H1 (cell line): Measurements from ENCODE around the gene MILR1. TPM values are rescaled to one million over a fixed set of nuclear protein-coding genes. Genes with fewer than 3 reads are reported as not detected.

Source experiments
- JUND ChIP-seq: IDR thresholded peaks from 2 replicates; pipeline ENCODE4 v1.6.1; 2011; ENCODE audit warnings: mild to moderate bottlenecking, improper control_type of control experiment, low read length
- NANOG ChIP-seq: IDR thresholded peaks from 2 replicates; pipeline ENCODE4 v1.6.1; 2011; ENCODE audit warnings: low read length, low read depth, mild to moderate bottlenecking, inconsistent platforms; ENCODE audit not compliant: insufficient read depth, poor library complexity, severe bottlenecking
- POLR2AphosphoS5 ChIP-seq: IDR thresholded peaks from 2 replicates; pipeline ENCODE4 v1.6.1; 2011; ENCODE audit warnings: low read depth, low read length
- SAP30 ChIP-seq: fragments of 300-600 bp; sonication (generic); IDR thresholded peaks from 2 replicates; pipeline ENCODE4 v1.7.1; 2012; ENCODE audit warnings: low read length, moderate library complexity, mild to moderate bottlenecking, inconsistent platforms; ENCODE audit not compliant: insufficient read depth, insufficient replicate concordance
- SP2 ChIP-seq: IDR thresholded peaks from 2 replicates; pipeline ENCODE4 v1.6.1; 2012; ENCODE audit warnings: mild to moderate bottlenecking, low read length, inconsistent platforms
- TAF1 ChIP-seq: IDR thresholded peaks from 2 replicates; pipeline ENCODE4 v1.6.1; 2011; ENCODE audit warnings: mild to moderate bottlenecking, low read depth, low read length
- TBP ChIP-seq: IDR thresholded peaks from 2 replicates; pipeline ENCODE4 v1.6.1; 2011; ENCODE audit warnings: low read depth, low read length, improper control_type of control experiment
- polyA plus RNA-seq, 7 experiments: library from polyadenylated mRNA; depleted of rRNA in 3 of 7; stranded (reverse) in 5 of 7; unstranded in 2 of 7; fragments of >200 nt in 5 of 7; fragments of 200-250 nt in 2 of 7; gene quantifications; 1 replicate in 5 of 7; 2 replicates in 1 of 7; 4 replicates in 1 of 7; pipeline versions ENCODE4 v1.2.1 to v1.2.3, GENCODE V29; 2011 to 2013; ENCODE audit warnings: missing spikeins in 2 of 7, mixed read lengths in 2 of 7
- total RNA-seq: library from RNA; stranded (reverse); fragmentation: NEBNext Ultra II Directional; extraction: Animal tissue kit (Norgen Biotek cat#: 25700); gene quantifications from 2 replicates; pipeline ENCODE4 v1.2.1, GENCODE V29; 2021
- TF ChIP-seq, protein P1 (sequence below): IDR thresholded peaks from 2 replicates; pipeline ENCODE4 v1.6.1; 2012; ENCODE audit warnings: inconsistent platforms

MILR1 gene
- total and polyA plus RNA-seq, 2 of the 8 experiments (the other 6 are each of a cell fraction or from before 2014, with no cell fraction given): not detected

DNA sequence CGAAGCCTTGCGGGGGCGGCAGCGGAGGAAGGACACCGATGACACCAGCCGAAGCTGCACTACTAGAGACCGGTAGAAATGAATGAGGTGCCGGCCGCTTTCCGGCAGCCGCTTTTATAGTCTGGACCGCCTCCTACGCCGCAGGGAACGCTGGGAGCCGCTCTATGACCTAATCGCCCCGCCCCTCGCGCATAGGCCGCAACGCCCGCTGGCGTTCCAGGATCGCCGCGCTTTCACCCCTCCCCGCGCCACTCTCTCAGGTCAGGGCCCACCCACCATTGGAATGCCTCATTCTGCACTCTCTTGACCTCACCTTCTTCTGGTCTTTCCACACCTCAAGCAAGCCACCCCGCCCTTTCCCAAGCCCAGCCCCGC lies 57.3 kb downstream of the MILR1 start, which contains the start of gene DDX5 (continued):
- TF ChIP-seq SP2: no peak
- TF ChIP-seq SAP30: no peak
- peak; percentile 98 for TF ChIP-seq POLR2AphosphoS5
- TF ChIP-seq JUND: peak; percentile 61; the same call in 1 of the 2 replicates
- no peak for TF ChIP-seq NANOG
- peak; percentile 98 for TF ChIP-seq TBP
- TF ChIP-seq, protein P1, sequence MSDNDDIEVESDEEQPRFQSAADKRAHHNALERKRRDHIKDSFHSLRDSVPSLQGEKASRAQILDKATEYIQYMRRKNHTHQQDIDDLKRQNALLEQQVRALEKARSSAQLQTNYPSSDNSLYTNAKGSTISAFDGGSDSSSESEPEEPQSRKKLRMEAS: no peak
- peak; percentile 99 for TF ChIP-seq TAF1
- TF ChIP-seq, all 59 proteins: peak for 13
